ENCODE data around the gene ZNF280C.

DNA sequence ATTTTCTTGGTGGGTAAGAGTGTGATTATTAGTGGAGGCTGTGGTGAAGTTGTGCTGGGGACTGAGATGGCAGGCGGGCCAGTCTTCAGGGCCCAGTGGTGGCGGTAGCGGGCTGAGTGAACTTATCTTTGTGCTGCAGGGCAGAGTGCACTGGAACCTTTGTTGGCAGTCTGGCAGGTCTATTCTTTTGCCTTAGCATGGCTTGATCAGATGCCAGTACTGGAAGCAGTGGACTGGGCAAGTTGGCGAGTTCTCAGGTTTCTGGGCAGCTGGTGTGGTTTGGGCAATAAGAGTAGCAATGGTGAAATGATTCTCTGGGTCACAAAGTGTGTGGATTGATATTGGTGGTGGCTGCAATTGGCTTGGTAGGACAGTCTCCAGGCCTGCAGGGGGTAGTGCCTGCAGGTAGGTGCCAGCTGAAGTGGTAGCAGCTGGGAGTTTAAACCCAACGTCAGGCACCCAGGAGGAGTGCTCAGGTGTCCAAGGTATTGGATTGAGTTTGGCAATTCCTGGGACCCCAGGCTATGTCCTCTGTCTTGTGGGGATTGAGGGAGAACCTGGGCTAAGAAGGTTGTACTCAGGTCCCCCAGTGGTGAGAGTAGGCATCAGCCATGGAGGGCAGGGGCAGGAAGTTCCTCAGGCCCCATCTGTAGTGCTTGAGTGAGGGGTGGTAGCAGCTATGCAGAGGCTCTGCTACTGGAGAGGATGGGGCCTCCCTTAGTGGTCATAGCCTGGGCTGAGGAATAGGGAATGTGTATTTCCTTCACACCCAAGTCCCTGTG is 36.1 kb upstream of the ZNF280C start:
- TF ChIP-seq CTCF (conservative IDR thresholded peaks at IDR 0.05) (no peak), EZH2 (IDR thresholded peaks at IDR 0.05; ENCODE audit: low read depth) (no peak)

Data from PC-9 (cell line).